H9 (cell line): ENCODE results near the gene HNF1B. TPM values are rescaled to one million over a fixed set of nuclear protein-coding genes. Genes with fewer than 3 reads are reported as not detected.

ENCODE experiments used
- DNase-seq: peaks from one replicate; pipeline ENCODE4 v3.0.0-alpha.2; 2017
- H2AFZ ChIP-seq: one replicate; pipeline ENCODE4 v1.6.1; 2013; ENCODE audit warnings: mild to moderate bottlenecking, low read length, control low read depth, moderate library complexity
- H2AK5ac ChIP-seq: 2 replicates; pipeline ENCODE4 v1.6.1; 2013; ENCODE audit warnings: low read length, control low read depth, mixed read lengths; ENCODE audit not compliant: insufficient read length
- H2BK120ac ChIP-seq: one replicate; pipeline ENCODE4 v1.6.1; 2013; ENCODE audit warnings: low read depth, mild to moderate bottlenecking, low read length, control low read depth, inconsistent platforms; ENCODE audit not compliant: poor library complexity, severe bottlenecking
- H2BK12ac ChIP-seq: 2 replicates; pipeline ENCODE4 v1.6.1; 2013; ENCODE audit warnings: low read length, control low read depth, mixed read lengths, low read depth; ENCODE audit not compliant: insufficient read length
- H2BK15ac ChIP-seq: 2 replicates; pipeline ENCODE4 v1.6.1; 2013; ENCODE audit warnings: low read depth, low read length, control low read depth
- H2BK20ac ChIP-seq: one replicate; pipeline ENCODE4 v1.6.1; 2013; ENCODE audit warnings: low read depth, mild to moderate bottlenecking, low read length, control low read depth, inconsistent platforms; ENCODE audit not compliant: poor library complexity, severe bottlenecking
- H2BK5ac ChIP-seq: 2 replicates; pipeline ENCODE4 v1.6.1; 2013; ENCODE audit warnings: low read length, control low read depth, mixed read lengths; ENCODE audit not compliant: insufficient read length
- H3K14ac ChIP-seq: 2 replicates; pipeline ENCODE4 v1.6.1; 2013; ENCODE audit warnings: low read length, control low read depth; ENCODE audit not compliant: insufficient read depth
- H3K18ac ChIP-seq: 2 replicates; pipeline ENCODE4 v1.6.1; 2013; ENCODE audit warnings: low read depth, mild to moderate bottlenecking, mixed read lengths, low read length, control low read depth; ENCODE audit not compliant: insufficient read length
- H3K23ac ChIP-seq: 2 replicates; pipeline ENCODE4 v1.6.1; 2013; ENCODE audit warnings: low read length, control low read depth, mixed read lengths, low read depth; ENCODE audit not compliant: insufficient read length
- H3K23me2 ChIP-seq: 2 replicates; pipeline ENCODE4 v1.6.1; 2013; ENCODE audit warnings: low read depth, mild to moderate bottlenecking, mixed read lengths, low read length, control low read depth; ENCODE audit not compliant: insufficient read length, poor library complexity, severe bottlenecking
- H3K27ac ChIP-seq: 2 replicates; pipeline ENCODE4 v1.5.1; 2013; ENCODE audit warnings: low read length, control low read depth, mixed read lengths, low read depth; ENCODE audit not compliant: insufficient read length
- H3K27me3 ChIP-seq: 2 replicates; pipeline ENCODE4 v1.6.1; 2013; ENCODE audit warnings: low read length, control low read depth, inconsistent platforms; ENCODE audit not compliant: insufficient read depth
- H3K4ac ChIP-seq: 2 replicates; pipeline ENCODE4 v1.6.1; 2013; ENCODE audit warnings: low read depth, mild to moderate bottlenecking, control low read depth, inconsistent platforms, low read length, moderate library complexity
- H3K4me1 ChIP-seq: 2 replicates; pipeline ENCODE4 v1.6.1; 2013; ENCODE audit warnings: low read length, control low read depth, inconsistent platforms; ENCODE audit not compliant: insufficient read depth
- H3K4me2 ChIP-seq: 2 replicates; pipeline ENCODE4 v1.6.1; 2013; ENCODE audit warnings: low read length, control low read depth, mixed read lengths; ENCODE audit not compliant: insufficient read length, insufficient read depth
- H3K56ac ChIP-seq: 2 replicates; pipeline ENCODE4 v1.6.1; 2013; ENCODE audit warnings: low read depth, mild to moderate bottlenecking, mixed read lengths, low read length, control low read depth; ENCODE audit not compliant: insufficient read length
- H3K79me1 ChIP-seq: 2 replicates; pipeline ENCODE4 v1.6.1; 2013; ENCODE audit warnings: low read depth, mild to moderate bottlenecking, moderate library complexity, low read length, control low read depth, inconsistent platforms; ENCODE audit not compliant: insufficient read depth, poor library complexity, severe bottlenecking
- H3K79me2 ChIP-seq: 2 replicates; pipeline ENCODE4 v1.6.1; 2013; ENCODE audit warnings: low read length, control low read depth, inconsistent platforms; ENCODE audit not compliant: insufficient read depth
- H3K9ac ChIP-seq: 2 replicates; pipeline ENCODE4 v1.6.1; 2013; ENCODE audit warnings: low read length, control low read depth, mixed read lengths; ENCODE audit not compliant: insufficient read length; ENCODE audit errors: extremely low read depth
- H3K9me3 ChIP-seq: one replicate; pipeline ENCODE4 v1.6.1; 2013; ENCODE audit warnings: low read depth, low read length, inconsistent platforms; ENCODE audit not compliant: control insufficient read depth
- H3T11ph ChIP-seq: one replicate; pipeline ENCODE4 v1.6.1; 2013; ENCODE audit warnings: mild to moderate bottlenecking, low read length, control low read depth, inconsistent platforms
- H4K20me1 ChIP-seq: one replicate; pipeline ENCODE4 v1.6.1; 2013; ENCODE audit not compliant: control insufficient read depth, insufficient read length, insufficient read depth
- H4K5ac ChIP-seq: 2 replicates; pipeline ENCODE4 v1.6.1; 2013; ENCODE audit warnings: low read depth, mild to moderate bottlenecking, mixed read lengths, low read length, control low read depth; ENCODE audit not compliant: insufficient read length
- H4K8ac ChIP-seq: replicated peaks from 2 replicates; pipeline ENCODE4 v1.6.1; 2013; ENCODE audit warnings: low read length, control low read depth, mixed read lengths, low read depth; ENCODE audit not compliant: insufficient read length
- H4K91ac ChIP-seq: 2 replicates; pipeline ENCODE4 v1.6.1; 2013; ENCODE audit warnings: low read depth, mild to moderate bottlenecking, moderate library complexity, mixed read lengths, low read length, control low read depth; ENCODE audit not compliant: insufficient read length
- H3K27ac Mint-ChIP-seq, 3 experiments: 2 replicates in 2 of 3; 3 replicates in 1 of 3; pipeline ENCODE4 v1.8.0; 2020 to 2021; ENCODE audit warnings: mixed read lengths in 3 of 3, mild to moderate bottlenecking in 1 of 3, moderate library complexity in 1 of 3
- H3K27me3 Mint-ChIP-seq: 2 replicates; pipeline ENCODE4 v1.8.0; 2021; ENCODE audit warnings: low read depth, mild to moderate bottlenecking, moderate library complexity, mixed read lengths
- H3K36me3 Mint-ChIP-seq, 3 experiments: 2 replicates in 2 of 3; 3 replicates in 1 of 3; pipeline ENCODE4 v1.8.0; 2020 to 2021; ENCODE audit warnings: low read depth in 3 of 3, mixed read lengths in 3 of 3; ENCODE audit not compliant: insufficient read depth in 1 of 3
- H3K4me1 Mint-ChIP-seq, 2 experiments: 2 replicates each; pipeline ENCODE4 v1.8.0; 2020; ENCODE audit warnings: mixed read lengths in 2 of 2
- H3K4me3 Mint-ChIP-seq, 2 experiments: 2 replicates in 1 of 2; 3 replicates in 1 of 2; pipeline ENCODE4 v1.8.0; 2020 to 2021; ENCODE audit warnings: mild to moderate bottlenecking in 2 of 2, mixed read lengths in 2 of 2, moderate library complexity in 1 of 2
- H3K9me3 Mint-ChIP-seq, 2 experiments: 2 replicates in 1 of 2; 3 replicates in 1 of 2; pipeline ENCODE4 v1.8.0; 2020; ENCODE audit warnings: mild to moderate bottlenecking in 2 of 2, mixed read lengths in 2 of 2, moderate library complexity in 1 of 2
- WGBS: extraction: QIAGEN DNeasy Blood & Tissue Kit; methylation state at CpG from one replicate; pipeline ENCODE4 v1.1.7; 2013; ENCODE audit warnings: missing lambda C conversion rate, low lambda C conversion rate, mixed read lengths; ENCODE audit not compliant: insufficient read length; ENCODE audit errors: extremely low coverage; 5-methylcytosine and 5-hydroxymethylcytosine counted together
- total RNA-seq: library from RNA; stranded (reverse); gene quantifications from 2 replicates; pipeline ENCODE4 v1.2.1, GENCODE V29; 2021
- TF ChIP-seq, protein P1 (sequence below): fragments of 200-600 bp; sonication (generic); conservative IDR thresholded peaks from 3 replicates; pipeline ENCODE4 v1.8.0; 2021; ENCODE audit warnings: antibody characterized with exemption, mild to moderate bottlenecking

HNF1B gene
- total RNA-seq, 1 experiment from 2014 or later = not detected

DNA sequence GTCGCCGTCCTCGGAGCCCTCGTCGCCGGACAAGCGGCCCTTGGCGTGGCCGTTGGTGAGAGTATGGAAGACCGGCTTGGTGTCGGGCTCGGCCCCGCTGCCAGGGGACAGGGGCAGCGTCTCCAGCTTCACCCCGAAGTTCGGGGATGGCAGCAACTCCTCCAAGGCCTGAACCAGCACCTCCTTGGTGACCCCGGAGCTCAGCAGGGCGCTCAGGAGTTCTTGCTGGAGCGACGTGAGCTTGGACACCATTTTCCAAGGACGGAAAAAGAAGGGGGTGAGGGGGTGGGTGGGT, 279 bp downstream of the HNF1B start:
- Histone ChIP-seq H2BK5ac (no peak overlapping the region), H3K4ac (no peak overlapping the region), H3K23ac (no peak overlapping the region), H3K14ac (no peak overlapping the region), H2BK120ac (no peak overlapping the region), H3K4me2 (peak overlapping the region; percentile 82), H3K4me1 (no peaks in the 10 kb centered on the region), H3K27ac (no peak overlapping the region), H2BK15ac (no peak overlapping the region), H4K91ac (no peak overlapping the region), H2AFZ (no peak overlapping the region), H3K23me2 (peaks cover 29% of the 10 kb centered on the region), H4K8ac (no peak overlapping the region), H3T11ph (no peak overlapping the region), H3K9me3 (no peaks in the 10 kb centered on the region), H3K79me1 (no peaks in the 10 kb centered on the region), H2BK20ac (no peak overlapping the region), H4K5ac (no peak overlapping the region), H3K56ac (no peak overlapping the region), H3K9ac (no peak overlapping the region), H3K27me3 (peaks cover 73% of the 10 kb centered on the region), H4K20me1 (no peaks in the 10 kb centered on the region), H3K18ac (no peak overlapping the region), H3K79me2 (no peaks in the 10 kb centered on the region), H2BK12ac (no peak overlapping the region), H2AK5ac (no peak overlapping the region)
- no peak for DNase-seq
- no peaks in the 10 kb centered on the region for H3K36me3 Mint-ChIP-seq
- H3K4me3 Mint-ChIP-seq = peak overlapping the region; percentile 57 to 80
- peaks cover 99% of the 10 kb centered on the region for H3K27me3 Mint-ChIP-seq
- peaks cover 0 to 3% of the 10 kb centered on the region in 2 experiments; a peak in 1 of 5 replicates for H3K9me3 Mint-ChIP-seq
- TF ChIP-seq, protein P1, sequence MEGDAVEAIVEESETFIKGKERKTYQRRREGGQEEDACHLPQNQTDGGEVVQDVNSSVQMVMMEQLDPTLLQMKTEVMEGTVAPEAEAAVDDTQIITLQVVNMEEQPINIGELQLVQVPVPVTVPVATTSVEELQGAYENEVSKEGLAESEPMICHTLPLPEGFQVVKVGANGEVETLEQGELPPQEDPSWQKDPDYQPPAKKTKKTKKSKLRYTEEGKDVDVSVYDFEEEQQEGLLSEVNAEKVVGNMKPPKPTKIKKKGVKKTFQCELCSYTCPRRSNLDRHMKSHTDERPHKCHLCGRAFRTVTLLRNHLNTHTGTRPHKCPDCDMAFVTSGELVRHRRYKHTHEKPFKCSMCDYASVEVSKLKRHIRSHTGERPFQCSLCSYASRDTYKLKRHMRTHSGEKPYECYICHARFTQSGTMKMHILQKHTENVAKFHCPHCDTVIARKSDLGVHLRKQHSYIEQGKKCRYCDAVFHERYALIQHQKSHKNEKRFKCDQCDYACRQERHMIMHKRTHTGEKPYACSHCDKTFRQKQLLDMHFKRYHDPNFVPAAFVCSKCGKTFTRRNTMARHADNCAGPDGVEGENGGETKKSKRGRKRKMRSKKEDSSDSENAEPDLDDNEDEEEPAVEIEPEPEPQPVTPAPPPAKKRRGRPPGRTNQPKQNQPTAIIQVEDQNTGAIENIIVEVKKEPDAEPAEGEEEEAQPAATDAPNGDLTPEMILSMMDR = no peak
- no peak overlapping the region for H3K27ac Mint-ChIP-seq
- H3K4me1 Mint-ChIP-seq = peaks cover 16 to 25% of the 10 kb centered on the region in 2 experiments
- no CpG with 5 or more reads among the region's 21 CpGs for WGBS
